Suprapubic skin (tissue), 4 donors: Measurements from ENCODE around the gene HCFC1. TPM values are rescaled to one million over a fixed set of nuclear protein-coding genes. Genes with fewer than 3 reads are reported as not detected.

Experiments used
- DNase-seq, 2 donors: peaks; one replicate each; pipeline ENCODE4 v3.0.0-alpha.2; 2019; ENCODE audit warnings: low spot score in 2 of 2
- H3K27ac ChIP-seq: fragments of 200-600 bp; sonication (generic); one replicate; pipeline ENCODE4 v1.5.1; 2019
- H3K27me3 ChIP-seq: fragments of 200-600 bp; sonication (generic); one replicate; pipeline ENCODE4 v1.5.1; 2019
- H3K36me3 ChIP-seq: fragments of 200-600 bp; sonication (generic); one replicate; pipeline ENCODE4 v1.5.1; 2019
- H3K4me1 ChIP-seq: fragments of 200-600 bp; sonication (generic); one replicate; pipeline ENCODE4 v1.5.1; 2019
- H3K4me3 ChIP-seq: fragments of 200-600 bp; sonication (generic); one replicate; pipeline ENCODE4 v1.5.1; 2019; ENCODE audit warnings: mild to moderate bottlenecking
- H3K9me3 ChIP-seq: fragments of 200-600 bp; sonication (generic); one replicate; pipeline ENCODE4 v1.5.1; 2019
- EP300 ChIP-seq: sonication (generic); formaldehyde crosslinking; IDR thresholded peaks from one replicate; pipeline ENCODE4 v1.6.1; 2017; ENCODE audit warnings: antibody characterized with exemption
- POLR2A ChIP-seq, 2 donors: fragments of 450-650 bp; IDR thresholded peaks; one replicate each; pipeline ENCODE4 v1.6.1; 2017; ENCODE audit warnings: antibody characterized with exemption in 2 of 2, mild to moderate bottlenecking in 2 of 2, moderate library complexity in 2 of 2
- POLR2AphosphoS5 ChIP-seq, 3 donors: sonication (generic); formaldehyde crosslinking; IDR thresholded peaks; one replicate each; pipeline ENCODE4 v1.6.1; 2017; ENCODE audit warnings: antibody characterized with exemption in 3 of 3
- WGBS: methylation state at CpG from one replicate; pipeline ENCODE4 v1.1.5; 2018; 5-methylcytosine and 5-hydroxymethylcytosine counted together
- total RNA-seq, 4 donors: library from RNA; depleted of rRNA; stranded (reverse); fragments of >200 nt; gene quantifications; one replicate each; pipeline ENCODE4 v1.1.0, GENCODE V29; 2016
- TF ChIP-seq, protein P1 (sequence below), 2 donors: fragments of 200-600 bp in 1 of 2; fragments of 450-650 bp in 1 of 2; sonication (generic) in 1 of 2; IDR thresholded peaks; one replicate each; pipeline ENCODE4 v1.5.1; 2016 to 2019; ENCODE audit warnings: antibody characterized with exemption in 2 of 2, mild to moderate bottlenecking in 1 of 2, moderate library complexity in 1 of 2

Gene HCFC1
- total RNA-seq, 4 donors from 2014 or later: 51.9 to 72.2 (median 55.3) TPM

DNA sequence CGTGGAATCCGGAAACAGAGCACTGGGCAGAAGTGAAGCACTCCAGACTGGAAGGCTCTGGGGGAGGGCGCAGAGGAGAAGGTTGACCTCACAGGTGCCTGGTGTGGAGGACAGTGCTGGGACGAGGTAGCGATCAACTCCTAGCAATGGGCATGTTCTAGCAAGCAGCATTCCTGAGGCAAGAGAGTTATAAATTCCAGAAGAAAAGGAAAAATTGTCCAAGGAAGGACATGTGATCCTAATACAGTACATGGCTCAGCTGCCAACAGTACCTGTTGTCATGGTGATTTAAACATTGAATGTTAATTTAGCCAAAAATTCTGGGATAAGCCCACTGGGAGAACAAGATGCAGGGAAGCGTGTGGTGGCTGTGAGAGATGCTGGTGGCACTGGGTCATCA is 53.7 kb downstream of the HCFC1 start:
- Histone ChIP-seq H3K27me3 (no peaks in the 10 kb centered on the region), H3K36me3 (no peaks in the 10 kb centered on the region), H3K4me3 (no peak overlapping the region), H3K9me3 (no peaks in the 10 kb centered on the region), H3K4me1 (peaks cover 13% of the 10 kb centered on the region), H3K27ac (no peak overlapping the region)
- WGBS: 69% methylated on average over 6 of the region's 6 CpGs
- no peak for DNase-seq
- TF ChIP-seq, protein P1, sequence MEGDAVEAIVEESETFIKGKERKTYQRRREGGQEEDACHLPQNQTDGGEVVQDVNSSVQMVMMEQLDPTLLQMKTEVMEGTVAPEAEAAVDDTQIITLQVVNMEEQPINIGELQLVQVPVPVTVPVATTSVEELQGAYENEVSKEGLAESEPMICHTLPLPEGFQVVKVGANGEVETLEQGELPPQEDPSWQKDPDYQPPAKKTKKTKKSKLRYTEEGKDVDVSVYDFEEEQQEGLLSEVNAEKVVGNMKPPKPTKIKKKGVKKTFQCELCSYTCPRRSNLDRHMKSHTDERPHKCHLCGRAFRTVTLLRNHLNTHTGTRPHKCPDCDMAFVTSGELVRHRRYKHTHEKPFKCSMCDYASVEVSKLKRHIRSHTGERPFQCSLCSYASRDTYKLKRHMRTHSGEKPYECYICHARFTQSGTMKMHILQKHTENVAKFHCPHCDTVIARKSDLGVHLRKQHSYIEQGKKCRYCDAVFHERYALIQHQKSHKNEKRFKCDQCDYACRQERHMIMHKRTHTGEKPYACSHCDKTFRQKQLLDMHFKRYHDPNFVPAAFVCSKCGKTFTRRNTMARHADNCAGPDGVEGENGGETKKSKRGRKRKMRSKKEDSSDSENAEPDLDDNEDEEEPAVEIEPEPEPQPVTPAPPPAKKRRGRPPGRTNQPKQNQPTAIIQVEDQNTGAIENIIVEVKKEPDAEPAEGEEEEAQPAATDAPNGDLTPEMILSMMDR (IDR thresholded peaks at IDR 0.05): no peak
- TF ChIP-seq EP300: no peak
- no peak for TF ChIP-seq POLR2A (IDR thresholded peaks at IDR 0.05)
- no peak for TF ChIP-seq POLR2AphosphoS5 (IDR thresholded peaks at IDR 0.05)

DNA sequence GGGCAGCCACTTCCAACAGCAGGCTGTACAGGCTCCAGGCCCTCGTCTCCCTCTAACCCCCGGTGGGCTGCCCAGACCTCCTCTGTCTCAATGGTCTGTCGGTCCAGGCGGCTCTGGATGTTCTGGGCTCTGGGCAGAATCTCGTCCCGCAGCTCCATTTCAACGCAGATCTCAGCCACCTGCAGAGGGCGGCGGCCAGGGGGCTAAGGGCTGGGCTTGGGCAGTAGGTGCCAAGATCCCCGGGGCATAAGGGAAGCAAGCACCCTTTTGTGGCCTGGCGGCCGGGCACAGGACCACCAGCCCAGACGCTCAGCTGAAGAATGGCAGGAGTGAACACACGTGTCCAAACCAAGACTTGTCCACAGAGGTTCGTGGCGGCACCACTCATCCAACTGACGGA is 57.9 kb downstream of the HCFC1 start:
- no peak overlapping the region for H3K27ac ChIP-seq
- H3K9me3 ChIP-seq: no peaks in the 10 kb centered on the region
- no peak for TF ChIP-seq POLR2A (IDR thresholded peaks at IDR 0.05)
- TF ChIP-seq EP300: no peak
- no peak for TF ChIP-seq POLR2AphosphoS5 (IDR thresholded peaks at IDR 0.05)
- TF ChIP-seq, protein P1 (IDR thresholded peaks at IDR 0.05): no peak
- no peak overlapping the region for H3K4me3 ChIP-seq
- no peak for DNase-seq
- no peaks in the 10 kb centered on the region for H3K4me1 ChIP-seq
- 87% methylated on average over 8 of the region's 17 CpGs for WGBS
- H3K27me3 ChIP-seq: no peaks in the 10 kb centered on the region
- no peaks in the 10 kb centered on the region for H3K36me3 ChIP-seq

DNA sequence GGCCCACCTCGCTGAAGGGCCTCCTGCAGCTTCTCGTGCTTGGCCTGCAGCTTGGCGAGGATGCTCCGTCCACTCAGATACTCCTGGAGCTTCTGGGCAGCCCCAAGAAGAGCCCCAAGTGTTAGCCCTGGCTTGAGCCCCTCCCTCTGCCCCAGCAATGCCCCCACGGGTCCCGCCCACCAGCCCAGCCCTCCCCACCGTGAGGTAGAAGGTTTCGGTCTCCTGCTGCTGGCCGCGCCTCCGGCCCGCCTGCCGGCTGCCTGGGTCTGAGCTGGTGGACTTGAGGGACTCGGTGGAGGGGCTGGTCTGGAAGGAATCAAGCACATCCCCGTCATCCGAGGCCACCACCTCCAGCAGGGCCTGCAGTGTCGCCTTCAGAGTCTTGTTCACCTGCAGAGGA is 58.4 kb downstream of the HCFC1 start:
- no peak overlapping the region for H3K4me3 ChIP-seq
- DNase-seq: no peak
- H3K9me3 ChIP-seq: no peaks in the 10 kb centered on the region
- H3K27me3 ChIP-seq: no peaks in the 10 kb centered on the region
- no peaks in the 10 kb centered on the region for H3K36me3 ChIP-seq
- WGBS: 85% methylated on average over 12 of the region's 17 CpGs
- no peaks in the 10 kb centered on the region for H3K4me1 ChIP-seq
- no peak for TF ChIP-seq POLR2AphosphoS5 (IDR thresholded peaks at IDR 0.05)
- no peak overlapping the region for H3K27ac ChIP-seq

DNA sequence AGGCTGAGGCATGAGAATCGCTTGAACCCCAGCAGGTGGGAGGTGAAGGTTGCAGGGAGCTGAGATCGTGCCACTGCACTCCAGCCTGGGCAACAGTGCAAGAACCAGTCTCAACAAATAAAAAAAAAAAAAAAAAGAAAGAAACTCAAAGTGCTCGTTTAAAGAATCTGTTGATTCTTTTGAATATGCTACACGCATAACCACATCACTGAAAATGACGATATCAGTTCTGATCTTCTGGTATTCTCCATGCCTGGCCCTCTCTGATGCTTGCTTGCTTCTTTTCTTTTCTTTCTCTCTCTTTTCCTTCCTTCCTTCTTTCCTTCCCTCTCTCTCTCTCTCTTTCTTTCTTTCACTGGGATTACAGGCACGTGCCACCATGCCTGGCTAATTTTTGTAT is 59.8 kb downstream of the HCFC1 start:
- Histone ChIP-seq H3K9me3 (no peaks in the 10 kb centered on the region), H3K27me3 (no peaks in the 10 kb centered on the region), H3K36me3 (no peaks in the 10 kb centered on the region), H3K27ac (no peak overlapping the region), H3K4me3 (no peak overlapping the region), H3K4me1 (no peaks in the 10 kb centered on the region)
- WGBS: 80% methylated on average over 6 of the region's 6 CpGs
- TF ChIP-seq POLR2A (IDR thresholded peaks at IDR 0.05) (no peak), POLR2AphosphoS5 (IDR thresholded peaks at IDR 0.05) (no peak), EP300 (no peak)
- TF ChIP-seq, protein P1 (IDR thresholded peaks at IDR 0.05): no peak
- no peak for DNase-seq

DNA sequence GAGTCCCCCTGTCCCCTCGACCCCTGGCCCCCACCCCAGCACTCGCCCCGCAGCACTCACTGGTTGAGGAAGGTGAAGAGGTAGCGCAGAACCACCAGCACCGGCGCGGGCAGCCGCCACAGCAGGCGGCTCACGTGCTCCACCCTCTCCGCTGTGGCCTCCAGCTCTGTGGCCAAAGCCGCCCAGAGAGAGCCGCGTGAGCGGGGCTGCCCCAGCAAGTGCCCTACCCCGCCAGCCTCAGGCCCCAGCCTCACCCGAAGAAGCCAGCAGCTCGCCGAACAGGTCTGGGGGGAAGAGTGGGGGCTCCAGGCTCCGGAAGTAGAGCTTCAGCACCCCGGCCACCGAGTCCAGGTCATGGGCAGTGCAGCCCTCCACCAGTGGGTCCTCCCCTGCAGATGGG is 61.2 kb downstream of the HCFC1 start:
- H3K27ac ChIP-seq: no peak overlapping the region
- H3K4me1 ChIP-seq: no peaks in the 10 kb centered on the region
- no peaks in the 10 kb centered on the region for H3K27me3 ChIP-seq
- no peaks in the 10 kb centered on the region for H3K36me3 ChIP-seq
- DNase-seq: no peak
- H3K9me3 ChIP-seq: no peaks in the 10 kb centered on the region
- no CpG with 5 or more reads among the region's 22 CpGs for WGBS
- no peak overlapping the region for H3K4me3 ChIP-seq
- TF ChIP-seq, protein P1 (IDR thresholded peaks at IDR 0.05): no peak
- TF ChIP-seq POLR2AphosphoS5 (IDR thresholded peaks at IDR 0.05): no peak
- TF ChIP-seq EP300: no peak
- no peak for TF ChIP-seq POLR2A (IDR thresholded peaks at IDR 0.05)

DNA sequence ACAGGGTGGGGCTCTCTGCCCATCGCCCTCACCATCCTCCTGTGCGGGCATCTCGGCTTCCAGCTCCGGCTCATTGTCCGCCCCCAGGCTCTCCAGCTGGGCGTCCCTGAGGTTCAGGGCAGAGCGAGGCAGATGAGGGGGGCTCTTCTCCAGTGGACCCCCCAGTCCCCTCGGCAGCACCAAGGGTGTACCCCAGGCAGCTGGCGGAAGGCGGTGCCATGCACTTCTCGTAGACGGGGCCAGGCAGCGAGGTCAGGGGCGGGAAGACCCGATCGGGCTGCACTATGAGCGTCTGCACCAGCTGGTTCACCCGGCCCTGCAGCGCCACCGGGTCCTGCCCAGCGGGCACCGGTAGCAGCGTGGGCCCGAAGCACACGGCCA is 61.6 kb downstream of the HCFC1 start:
- Histone ChIP-seq H3K4me1 (no peaks in the 10 kb centered on the region), H3K4me3 (no peak overlapping the region), H3K36me3 (no peaks in the 10 kb centered on the region), H3K27ac (no peak overlapping the region), H3K9me3 (no peaks in the 10 kb centered on the region), H3K27me3 (no peaks in the 10 kb centered on the region)
- no peak for DNase-seq
- TF ChIP-seq POLR2A (IDR thresholded peaks at IDR 0.05): no peak
- TF ChIP-seq EP300: no peak
- no peak for TF ChIP-seq POLR2AphosphoS5 (IDR thresholded peaks at IDR 0.05)
- TF ChIP-seq, protein P1 (IDR thresholded peaks at IDR 0.05): no peak
- 80% methylated on average over 5 of the region's 25 CpGs for WGBS
